Activated T-cell treated with anti-CD3 and anti-CD28 coated beads, Interleukin-2, amount 50 U/mL, for 1 hour (primary cell): ENCODE measurements around the gene SPATA22.
"Not testable (repeated sequence)": the region's sequence is repeated elsewhere in the genome, so short reads cannot be mapped to it uniquely, and the experiment has no call there.

ENCODE experiments used
- DNase-seq: peaks from one replicate; pipeline ENCODE4 v3.0.0-alpha.2; 2020

The SPATA22 gene, protein sequence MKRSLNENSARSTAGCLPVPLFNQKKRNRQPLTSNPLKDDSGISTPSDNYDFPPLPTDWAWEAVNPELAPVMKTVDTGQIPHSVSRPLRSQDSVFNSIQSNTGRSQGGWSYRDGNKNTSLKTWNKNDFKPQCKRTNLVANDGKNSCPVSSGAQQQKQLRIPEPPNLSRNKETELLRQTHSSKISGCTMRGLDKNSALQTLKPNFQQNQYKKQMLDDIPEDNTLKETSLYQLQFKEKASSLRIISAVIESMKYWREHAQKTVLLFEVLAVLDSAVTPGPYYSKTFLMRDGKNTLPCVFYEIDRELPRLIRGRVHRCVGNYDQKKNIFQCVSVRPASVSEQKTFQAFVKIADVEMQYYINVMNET

DNA sequence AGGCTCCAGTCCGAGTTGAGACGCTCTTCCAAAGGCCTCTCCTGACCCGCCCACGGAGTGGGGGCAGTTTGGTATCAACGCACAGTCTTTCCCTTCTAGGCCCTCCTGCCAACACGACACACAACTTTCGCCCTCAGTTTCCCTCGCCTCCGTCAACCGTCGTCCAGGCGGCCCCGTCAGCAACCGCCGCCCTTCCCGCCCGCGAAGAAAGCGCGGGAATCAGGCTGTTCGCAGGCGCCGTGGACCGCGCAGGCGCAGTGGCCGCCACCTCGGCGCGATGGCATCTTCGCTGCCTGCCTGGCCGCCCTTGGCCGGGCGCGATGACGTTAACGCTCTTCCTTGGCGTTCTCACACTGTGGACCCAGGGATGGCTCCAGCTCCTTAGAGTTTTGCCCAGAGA is at the start of gene SPATA22:
TSS of gene SPATA22 (minus strand) at position 221 of the 400 bp plus-strand sequence. CDS start 2,494 bp downstream, outside the sequence.
- DNase-seq: no peak

DNA sequence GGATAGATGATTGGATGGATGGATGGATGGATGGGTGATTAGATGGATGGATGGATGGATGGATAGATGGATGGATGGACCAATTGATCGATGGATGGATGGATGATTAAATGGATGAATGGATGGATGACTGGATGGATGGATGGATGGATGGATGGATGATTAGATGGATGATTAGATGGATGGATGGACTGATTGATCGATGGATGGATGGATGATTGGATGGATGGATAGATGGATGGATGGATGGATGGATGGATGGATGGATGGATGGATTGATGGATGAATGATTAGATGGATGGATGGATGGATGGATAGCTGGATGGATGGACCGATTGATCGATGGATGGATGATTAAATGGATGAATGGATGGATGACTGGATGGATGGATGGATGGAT is 47.9 kb upstream of the SPATA22 start:
- not testable (repeated sequence) for DNase-seq

DNA sequence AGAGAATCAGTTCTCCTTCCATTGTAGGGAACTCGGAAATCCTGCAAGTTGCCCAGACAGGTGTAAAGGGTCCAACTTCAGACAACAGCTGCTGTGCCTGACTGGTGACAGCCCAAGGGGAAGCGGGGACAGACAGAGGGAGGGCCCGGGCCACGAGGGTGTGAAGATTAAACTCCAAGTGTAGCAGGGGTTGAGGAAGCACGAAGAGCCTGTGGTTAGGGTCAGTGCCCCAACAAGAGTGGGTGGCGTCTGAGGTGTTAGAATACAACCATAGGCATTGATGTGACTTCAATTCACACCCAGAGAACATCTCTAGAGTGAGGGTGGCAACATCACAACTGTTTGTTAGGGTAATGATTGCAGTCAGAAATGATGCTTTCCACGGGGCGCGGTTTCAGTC is 43.3 kb upstream of the SPATA22 start:
- no peak for DNase-seq

DNA sequence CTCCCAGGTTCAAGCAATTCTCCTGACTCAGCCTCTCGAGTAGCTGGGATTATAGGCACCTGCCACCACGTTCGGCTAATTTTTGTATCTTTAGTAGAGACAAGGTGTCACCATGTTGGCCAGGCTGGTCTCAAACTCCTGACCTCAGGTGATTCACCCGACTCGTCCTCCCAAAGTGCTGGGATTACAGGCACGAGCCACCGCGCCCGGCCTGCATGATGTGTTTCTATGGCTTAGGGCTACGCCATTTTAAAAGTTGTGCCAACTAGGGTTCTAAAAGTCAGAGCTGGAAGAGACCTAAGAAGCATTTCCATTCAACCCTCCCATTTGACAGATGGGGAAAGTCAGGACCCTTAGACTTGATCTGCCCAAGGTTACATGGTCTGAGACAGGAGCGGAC is 42.5 kb upstream of the SPATA22 start:
- DNase-seq: not testable (repeated sequence)

DNA sequence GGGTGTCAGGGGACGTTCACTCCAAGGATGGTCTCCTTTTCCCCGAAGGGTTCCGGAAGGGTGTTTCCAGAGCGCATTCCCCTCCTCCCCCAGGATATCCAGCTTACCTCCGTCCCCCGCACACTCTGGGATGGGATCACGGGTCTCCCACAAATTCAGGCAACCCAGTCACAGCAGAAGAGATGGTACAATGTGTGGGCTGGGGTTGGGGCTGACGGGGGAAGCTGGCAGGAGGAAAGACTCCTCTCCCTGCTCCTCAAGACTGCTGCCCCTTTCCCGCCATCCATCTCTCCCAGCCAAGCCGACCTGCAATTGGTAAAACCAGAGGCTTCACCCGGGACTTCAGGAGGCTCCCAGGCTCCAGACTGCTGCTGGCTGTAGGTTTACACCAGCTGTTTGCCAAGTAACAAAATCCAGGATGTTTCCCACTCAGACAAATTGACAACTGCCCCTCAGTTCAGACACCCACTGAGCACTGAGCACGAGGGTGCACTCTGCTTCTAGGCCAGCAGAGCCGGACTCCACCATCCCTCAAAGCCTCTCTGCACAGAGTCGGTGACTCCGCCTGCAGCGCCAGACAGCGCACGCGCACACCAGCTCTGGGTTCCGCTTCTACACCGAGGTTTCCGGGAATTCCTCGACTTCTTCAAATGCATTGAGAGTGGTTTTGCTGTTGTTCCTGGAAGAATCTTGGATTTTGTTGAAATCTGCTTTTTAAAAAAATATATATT is 41.9 kb upstream of the SPATA22 start:
- no peak for DNase-seq

DNA sequence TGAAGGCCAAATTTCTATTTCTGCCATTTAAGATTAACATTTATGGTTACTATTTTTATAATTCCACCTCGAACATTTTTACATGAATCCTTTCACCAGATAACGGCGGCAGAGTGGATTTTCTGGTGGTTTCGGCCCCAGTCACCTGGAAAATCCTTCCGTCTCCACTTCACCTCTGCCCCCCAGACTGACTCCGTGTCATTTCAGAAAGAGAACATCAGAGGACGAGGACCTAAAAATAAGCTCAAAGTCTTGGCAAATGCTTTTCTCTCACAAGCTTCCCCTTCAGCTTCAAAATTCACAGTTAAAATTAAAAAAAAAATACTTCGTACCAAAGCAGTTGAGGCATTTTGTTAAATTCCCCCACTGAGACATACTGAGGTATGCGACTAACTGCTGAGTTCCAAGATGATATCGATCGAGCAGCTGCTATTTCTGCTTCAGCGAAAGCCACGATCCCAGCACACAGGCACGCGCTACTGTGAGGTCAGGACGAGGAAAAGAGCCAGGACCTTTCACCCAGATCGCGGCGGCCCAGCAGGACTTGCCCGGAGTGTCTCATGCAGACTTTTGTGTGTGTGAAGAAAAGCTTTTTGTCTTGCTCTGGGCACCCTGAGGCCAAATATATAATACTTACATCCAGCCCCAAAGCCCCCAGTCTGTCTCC is 41.0 kb upstream of the SPATA22 start:
- no peak for DNase-seq

DNA sequence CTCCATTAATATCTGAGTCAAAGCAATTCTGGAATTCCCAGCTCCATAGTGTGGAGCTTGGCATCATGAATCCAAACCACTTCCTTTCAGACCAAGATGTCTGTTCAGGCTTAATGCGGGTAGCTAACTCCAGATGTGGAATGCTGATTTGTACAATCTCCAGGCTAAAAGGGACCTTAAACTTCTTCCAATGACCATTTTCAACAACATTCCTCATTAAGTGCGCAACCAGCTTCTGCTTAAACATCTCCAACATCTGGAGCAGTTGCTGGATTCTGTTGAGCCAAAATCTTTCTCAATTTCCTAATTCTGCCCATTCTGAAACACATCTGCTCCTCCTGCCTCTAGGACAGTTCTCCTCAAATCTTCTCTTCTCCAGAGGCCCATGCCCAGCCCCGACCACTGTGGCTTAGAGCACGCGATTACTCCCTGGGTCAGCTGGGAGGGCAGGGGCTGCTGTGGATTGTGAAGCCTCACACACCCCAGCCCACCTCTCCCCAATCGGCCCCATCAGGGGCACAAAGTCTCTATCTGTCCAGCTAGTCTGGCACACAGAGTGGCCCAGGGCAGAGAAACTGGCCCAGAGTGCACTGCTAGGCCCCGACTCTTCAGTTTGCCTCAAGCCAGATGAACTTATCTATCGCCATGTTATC is 40.4 kb upstream of the SPATA22 start:
- no peak for DNase-seq

DNA sequence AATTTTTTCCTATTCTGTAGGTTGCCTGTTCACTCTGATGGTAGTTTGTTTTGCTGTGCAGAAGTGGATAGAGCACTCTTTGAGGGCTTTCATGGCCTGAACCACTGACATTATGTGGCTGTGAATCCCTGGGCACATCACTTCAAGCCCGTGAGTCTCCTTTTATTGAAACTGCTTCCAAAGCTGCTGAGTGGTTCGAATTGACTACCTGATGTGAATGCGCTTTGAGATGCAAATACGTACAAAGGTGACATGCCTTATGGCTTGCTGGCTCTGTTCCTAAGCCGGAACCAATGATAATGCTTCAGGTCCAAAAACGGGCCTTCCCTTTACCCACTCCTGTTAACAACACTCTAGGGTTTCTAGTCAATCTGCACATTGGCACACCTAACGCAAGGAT is 38.5 kb upstream of the SPATA22 start:
- DNase-seq: no peak

DNA sequence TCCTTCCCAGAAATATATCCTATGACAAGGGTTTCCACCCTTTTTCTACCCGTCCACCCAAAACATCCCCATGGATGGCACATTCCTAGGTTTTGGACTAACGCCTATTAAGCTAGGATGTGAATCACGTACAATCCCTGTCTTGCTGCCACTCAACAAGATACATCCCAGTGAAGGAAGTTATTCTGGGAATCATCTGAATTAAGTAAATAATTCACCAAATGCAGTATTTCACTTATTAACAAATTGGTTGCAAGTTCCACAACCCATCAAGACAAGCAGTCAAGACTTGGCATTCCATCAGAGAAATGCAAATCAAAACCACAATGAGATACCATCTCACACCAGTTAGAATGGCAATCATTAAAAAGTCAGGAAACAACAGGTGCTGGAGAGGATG is 36.2 kb upstream of the SPATA22 start:
- DNase-seq: no peak

DNA sequence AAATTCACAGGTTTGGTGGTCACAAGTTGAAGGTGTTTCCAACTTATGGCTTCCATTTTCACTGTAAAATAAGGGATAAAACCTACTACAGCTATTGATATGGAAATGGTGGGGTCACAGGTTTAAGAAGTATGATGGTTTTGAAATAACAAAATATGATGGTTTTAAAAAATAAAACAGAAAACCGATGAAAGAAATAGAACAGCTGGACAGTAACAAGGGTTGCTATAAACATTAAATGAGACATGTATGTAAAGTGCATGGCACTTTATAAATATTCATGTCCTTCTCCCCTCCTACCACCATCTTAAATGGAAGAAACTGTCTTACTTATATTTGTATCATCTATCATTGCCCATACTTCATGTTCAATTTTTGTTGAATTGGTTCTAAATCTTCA is 35.5 kb upstream of the SPATA22 start:
- no peak for DNase-seq

DNA sequence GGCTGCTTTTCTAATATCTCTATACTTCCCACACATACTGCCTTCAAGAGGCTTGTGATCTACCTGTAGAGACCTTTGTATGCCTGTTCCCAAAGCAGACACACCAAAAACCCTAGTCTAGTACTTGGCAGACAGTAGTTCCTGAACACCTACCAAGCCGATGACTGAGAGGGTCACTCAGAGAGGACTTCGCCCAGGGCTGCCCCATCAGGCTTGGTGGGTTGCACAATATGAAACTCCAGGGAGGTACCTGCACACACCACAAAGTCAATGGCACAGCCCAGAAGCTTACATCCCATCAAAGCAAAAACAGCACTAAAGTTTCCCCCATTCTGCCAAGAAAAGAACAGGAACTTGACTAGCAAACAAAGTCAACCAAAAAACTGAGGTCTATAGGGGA is 34.4 kb upstream of the SPATA22 start:
- DNase-seq: no peak

DNA sequence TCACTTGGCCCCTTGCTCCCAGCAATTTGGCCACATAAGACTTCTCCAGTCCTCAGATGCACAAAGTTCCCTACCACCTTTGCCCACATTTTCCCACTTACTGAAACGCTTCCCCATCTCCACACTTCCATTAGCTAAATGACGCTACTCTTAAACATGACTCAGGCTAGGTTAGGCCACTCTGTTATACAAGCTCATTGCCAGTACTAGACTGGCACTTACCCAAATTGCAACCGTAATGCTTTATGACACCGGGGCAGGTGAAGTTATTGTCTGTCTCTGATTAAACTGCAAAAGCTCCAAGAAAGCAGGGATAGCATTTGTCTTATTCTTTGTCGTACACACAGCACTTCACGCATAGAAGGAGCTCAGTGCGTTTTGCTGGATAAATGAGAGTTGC is 33.4 kb upstream of the SPATA22 start:
- no peak for DNase-seq

DNA sequence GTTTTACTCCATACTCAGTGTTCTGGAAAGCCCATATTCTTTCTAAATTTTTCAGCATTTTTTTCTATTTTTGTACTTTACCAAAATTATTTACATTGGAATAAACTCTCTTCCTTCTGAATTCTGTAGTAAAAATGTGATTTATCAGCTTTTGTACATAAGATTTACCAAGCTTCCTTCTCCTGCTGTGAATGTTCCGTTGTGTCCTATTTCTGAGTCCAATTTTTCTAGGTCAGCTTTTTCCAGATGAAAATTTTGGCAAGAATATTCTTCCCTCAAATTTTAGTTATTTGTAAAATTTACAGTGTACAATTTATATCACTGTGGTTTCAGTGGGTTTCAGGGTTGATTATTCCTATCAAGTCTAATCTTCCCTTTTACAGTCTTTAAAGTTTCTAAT is 31.7 kb upstream of the SPATA22 start:
- no peak for DNase-seq

DNA sequence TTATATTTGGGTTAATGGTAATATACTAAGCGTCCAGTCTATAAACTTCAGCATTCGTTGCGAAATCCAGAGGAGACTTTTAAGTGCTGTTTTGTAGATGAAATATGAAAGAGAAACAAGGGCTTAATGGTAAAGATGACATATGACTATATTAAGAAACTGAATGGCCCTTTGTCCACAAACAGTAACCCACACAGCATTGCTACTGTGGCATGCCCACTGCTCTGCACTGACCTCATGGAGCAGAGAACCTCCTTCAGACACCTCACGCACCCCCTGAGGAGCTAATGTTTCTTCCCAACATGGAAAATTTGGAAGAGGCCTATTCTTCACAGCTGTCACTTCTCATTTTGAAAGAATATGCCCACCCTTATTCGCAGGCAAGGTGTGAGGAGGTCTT is 30.8 kb upstream of the SPATA22 start:
- DNase-seq: no peak

DNA sequence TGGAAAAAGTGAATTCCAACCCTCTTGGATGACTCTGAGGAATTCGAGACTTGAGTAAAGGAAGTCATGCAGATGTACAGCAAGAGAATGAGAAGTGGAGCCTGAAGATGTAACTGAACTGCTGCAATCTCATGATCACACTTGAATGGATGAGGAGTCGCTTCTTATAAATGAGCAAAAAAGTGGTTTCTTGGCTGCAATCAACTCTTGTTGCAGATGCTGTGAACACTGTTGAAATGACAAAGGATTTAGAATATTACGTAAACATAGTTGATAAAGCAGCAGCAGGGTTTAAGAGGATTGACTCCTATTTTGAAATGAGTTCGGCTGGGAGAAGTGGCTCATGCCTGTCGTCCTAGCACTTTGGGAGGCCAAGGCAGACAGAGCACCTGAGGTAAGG is 29.7 kb upstream of the SPATA22 start:
- DNase-seq: no peak

DNA sequence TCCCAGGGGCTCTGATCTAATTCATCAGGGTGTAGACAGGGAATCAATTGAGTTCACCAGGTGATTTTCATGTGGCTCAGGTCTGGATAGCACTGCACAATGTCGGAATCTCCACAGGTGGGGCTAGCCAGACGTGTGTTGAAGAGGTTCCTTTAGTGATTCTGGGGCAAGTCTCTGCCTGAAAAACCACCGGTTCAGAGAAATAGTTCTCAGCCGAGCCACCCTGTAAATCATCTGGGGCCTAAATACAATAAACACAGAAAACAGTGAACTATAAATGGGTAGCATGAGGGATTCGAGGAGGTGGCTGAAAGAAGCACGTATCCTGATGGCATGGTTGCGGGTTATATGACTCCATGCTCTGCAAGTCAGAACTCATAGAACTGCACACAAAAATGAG is 25.5 kb upstream of the SPATA22 start:
- DNase-seq: no peak

DNA sequence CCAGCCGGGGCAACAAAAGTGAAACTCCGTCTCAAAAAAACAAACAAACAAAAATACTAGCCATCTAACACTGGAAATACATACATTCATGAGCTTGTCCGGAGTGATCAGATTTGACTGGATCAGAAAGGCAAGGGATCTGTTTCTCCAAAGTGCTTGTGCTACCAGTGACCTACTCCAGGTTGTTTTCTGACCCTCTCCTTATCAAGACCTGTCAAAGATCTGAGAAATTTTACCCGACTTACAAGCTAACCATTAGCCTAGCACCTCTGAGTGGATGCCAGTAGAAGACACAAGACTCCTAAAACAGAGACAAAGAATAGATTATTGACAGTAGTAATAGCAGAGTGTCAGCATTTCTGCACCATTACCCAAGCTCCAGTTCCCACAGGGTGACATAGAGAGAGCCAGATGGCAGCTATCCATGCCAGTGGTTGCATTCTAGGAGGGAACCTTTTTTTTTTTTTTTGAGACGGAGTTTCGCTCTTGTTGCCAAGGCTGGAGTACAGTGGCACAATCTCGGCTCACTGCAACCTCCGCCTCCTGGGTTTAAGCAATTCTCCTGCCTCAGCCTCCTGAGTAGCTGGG is 14.0 kb upstream of the SPATA22 start:
- no peak for DNase-seq

DNA sequence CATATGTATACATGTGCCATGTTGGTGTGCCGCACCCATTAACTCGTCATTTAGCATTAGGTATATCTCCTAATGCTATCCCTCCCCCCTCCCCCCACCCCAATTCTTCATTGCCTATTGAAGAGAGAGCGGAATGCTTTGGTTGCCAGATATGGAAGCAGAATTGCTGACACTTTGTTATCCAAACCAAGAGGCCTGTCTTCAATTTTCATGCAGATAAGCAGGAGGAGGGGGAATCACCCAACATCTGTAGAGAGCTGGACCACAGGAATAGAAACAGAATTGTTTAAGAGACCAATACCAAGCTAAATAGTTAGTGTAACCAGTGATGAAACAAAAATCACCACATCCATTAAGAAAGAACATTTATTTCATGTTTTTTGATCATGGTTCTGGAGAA is 11.2 kb upstream of the SPATA22 start:
- no peak for DNase-seq

DNA sequence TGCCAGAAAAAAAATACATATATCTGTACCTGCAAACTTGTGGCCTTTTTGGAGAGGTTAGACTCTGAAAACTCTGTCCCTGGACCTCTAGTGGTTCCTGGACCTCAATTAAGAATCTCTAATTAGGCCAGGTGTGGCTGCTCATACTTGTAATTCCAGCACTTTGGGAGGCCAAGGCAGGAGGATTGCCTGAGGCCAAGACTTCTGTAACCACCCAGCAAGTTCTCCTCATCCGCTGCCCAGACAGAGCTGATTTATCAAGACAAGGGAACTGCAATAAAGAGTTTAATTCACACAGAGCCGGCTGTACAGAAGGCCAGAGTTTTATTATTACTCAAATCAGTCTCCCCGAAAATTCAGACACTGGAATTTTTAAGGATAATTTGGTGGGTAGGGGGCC is 8.4 kb upstream of the SPATA22 start:
- DNase-seq: no peak

DNA sequence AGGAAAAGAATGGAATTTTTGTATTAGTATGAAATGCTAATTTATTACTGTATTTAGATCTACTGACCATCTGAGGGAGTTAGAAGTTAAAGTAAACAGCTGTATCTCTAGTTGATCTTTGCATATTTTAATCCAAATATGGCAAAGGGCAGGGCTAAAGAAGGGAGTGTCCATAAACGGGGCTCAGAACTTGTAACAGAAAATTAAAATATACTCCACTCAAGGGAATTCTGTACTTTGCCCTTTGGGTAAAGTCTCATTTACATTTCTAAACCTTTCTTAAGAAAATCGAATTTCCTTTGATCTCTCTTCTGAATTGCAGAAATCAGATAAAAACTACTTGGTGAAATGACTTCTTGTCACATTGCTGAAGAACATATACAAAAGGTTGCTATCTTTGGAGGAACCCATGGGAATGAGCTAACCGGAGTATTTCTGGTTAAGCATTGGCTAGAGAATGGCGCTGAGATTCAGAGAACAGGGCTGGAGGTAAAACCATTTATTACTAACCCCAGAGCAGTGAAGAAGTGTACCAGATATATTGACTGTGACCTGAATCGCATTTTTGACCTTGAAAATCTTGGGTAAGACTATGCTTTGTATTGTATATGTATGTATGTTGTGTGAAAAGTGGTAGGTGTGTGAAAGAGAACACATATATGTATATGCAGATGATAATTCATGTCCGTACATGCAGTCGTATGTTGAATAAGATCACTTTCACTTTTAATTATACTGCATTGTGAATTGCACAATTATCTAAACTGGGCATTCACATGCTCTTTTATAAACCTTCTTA is 4.4 kb upstream of the SPATA22 start, which contains the start of gene ASPA:
TSS of gene ASPA (plus strand) at position 186 of the 799 bp plus-strand sequence. CDS start at position 349, 163 bp downstream.
- DNase-seq: no peak

DNA sequence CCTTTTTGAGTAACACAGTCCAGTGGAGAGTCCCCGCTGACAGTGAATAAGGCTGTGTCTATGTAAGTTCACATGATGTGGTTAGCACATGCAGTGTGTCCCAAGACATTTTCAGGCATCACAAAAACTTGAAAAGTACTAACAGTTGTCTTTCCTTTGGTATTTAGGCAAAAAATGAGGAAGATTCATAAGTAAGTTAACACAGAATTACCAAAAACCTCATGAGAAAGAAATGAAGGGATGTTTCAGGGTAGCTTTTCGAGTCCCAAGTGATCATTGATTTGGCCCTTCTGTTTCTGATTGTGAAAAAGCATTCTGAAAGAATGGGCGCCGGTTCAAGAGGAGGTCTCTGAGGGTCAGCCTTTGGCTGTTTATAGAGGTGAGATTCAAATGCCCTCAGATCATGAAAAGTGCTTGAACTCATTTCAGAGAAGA is 3.6 kb upstream of the SPATA22 start:
- DNase-seq: no peak

DNA sequence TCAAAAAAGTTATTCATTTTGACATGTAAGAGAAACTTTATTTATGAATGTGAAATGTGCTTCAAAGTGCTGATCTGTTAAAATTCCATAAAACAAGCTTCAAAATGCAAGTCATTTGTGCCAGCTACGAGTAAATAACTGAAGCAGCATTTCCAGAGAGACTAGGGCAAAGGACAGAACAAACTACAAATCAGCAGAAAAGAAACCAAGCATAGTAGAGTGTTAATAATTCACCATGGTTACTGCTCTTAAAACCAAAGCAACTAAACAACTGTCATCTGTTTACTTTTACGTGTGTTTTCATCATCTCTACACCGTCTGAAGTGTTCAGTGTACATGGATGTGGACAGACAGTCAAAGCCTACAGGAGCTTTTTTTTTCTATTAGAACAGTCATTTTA is 2.6 kb upstream of the SPATA22 start:
- no peak for DNase-seq
